A549 (cell line): ENCODE results near the gene TMEM139.

Source experiments
- CBX8 ChIP-seq: fragments of 200-600 bp; sonication (generic); IDR thresholded peaks from 2 replicates; pipeline ENCODE4 v1.6.1; 2016
- CEBPB ChIP-seq, 2 experiments: fragments of >200 bp in 1 of 2; sonication (Bioruptor Twin) in 1 of 2; formaldehyde crosslinking in 1 of 2; IDR thresholded peaks; 2 replicates each; pipeline ENCODE4 v1.6.1; 2012 to 2016
- CHD2 ChIP-seq: fragments of 150-350 bp; IDR thresholded peaks from 2 replicates; pipeline ENCODE4 v1.6.1; 2014; ENCODE audit warnings: low read length; ENCODE audit not compliant: partially characterized antibody
- KDM1A ChIP-seq: fragments of 200-600 bp; sonication (generic); IDR thresholded peaks from 2 replicates; pipeline ENCODE4 v1.6.1; 2016; ENCODE audit warnings: low read depth, mild to moderate bottlenecking
- MYC ChIP-seq: IDR thresholded peaks from 2 replicates; pipeline ENCODE4 v1.6.1; 2012; ENCODE audit warnings: mild to moderate bottlenecking, inconsistent platforms, low read length, improper control_type of control experiment, borderline replicate concordance
- PHF8 ChIP-seq: fragments of 200-600 bp; sonication (generic); IDR thresholded peaks from 2 replicates; pipeline ENCODE4 v1.6.1; 2016; ENCODE audit warnings: low read depth, mild to moderate bottlenecking, antibody characterized with exemption, moderate library complexity, borderline replicate concordance
- POLR2A ChIP-seq: IDR thresholded peaks from 2 replicates; pipeline ENCODE4 v1.6.1; 2012; ENCODE audit warnings: mild to moderate bottlenecking, low read length
- ZFP36 ChIP-seq: fragments of 450-650 bp; IDR thresholded peaks from 2 replicates; pipeline ENCODE4 v1.6.1; 2014; ENCODE audit warnings: borderline replicate concordance; ENCODE audit not compliant: partially characterized antibody
- TF ChIP-seq, protein P1 (sequence below): fragments of 200-600 bp; sonication (generic); IDR thresholded peaks from 2 replicates; pipeline ENCODE4 v1.6.1; 2016; ENCODE audit warnings: antibody characterized with exemption, mild to moderate bottlenecking, moderate library complexity
- TF ChIP-seq, protein P2 (sequence below): fragments of >200 bp; sonication (Bioruptor Twin); formaldehyde crosslinking; IDR thresholded peaks from 3 replicates; pipeline ENCODE4 v1.5.1; 2016

DNA sequence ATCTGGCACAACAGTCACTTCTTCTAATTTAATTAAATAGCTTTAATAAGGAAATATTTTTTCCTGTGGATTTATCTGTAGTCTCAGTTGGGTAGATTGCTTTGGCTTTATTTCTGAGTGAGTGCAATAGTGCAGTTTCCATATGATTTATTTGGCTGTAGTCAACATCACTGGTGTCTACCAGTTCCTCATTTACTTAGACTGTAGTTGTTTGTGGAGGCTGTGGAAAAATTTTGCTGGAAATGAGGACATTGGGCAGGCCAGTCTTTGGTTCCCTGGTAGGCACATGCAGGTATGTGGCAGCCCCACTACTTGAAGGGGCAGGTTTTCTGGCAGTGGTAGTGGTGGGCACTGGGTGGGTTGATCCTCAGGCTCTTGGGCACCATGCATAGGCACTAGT, 47.4 kb upstream of the TMEM139 start:
- TF ChIP-seq CBX8, result no peak
- TF ChIP-seq, protein P1, sequence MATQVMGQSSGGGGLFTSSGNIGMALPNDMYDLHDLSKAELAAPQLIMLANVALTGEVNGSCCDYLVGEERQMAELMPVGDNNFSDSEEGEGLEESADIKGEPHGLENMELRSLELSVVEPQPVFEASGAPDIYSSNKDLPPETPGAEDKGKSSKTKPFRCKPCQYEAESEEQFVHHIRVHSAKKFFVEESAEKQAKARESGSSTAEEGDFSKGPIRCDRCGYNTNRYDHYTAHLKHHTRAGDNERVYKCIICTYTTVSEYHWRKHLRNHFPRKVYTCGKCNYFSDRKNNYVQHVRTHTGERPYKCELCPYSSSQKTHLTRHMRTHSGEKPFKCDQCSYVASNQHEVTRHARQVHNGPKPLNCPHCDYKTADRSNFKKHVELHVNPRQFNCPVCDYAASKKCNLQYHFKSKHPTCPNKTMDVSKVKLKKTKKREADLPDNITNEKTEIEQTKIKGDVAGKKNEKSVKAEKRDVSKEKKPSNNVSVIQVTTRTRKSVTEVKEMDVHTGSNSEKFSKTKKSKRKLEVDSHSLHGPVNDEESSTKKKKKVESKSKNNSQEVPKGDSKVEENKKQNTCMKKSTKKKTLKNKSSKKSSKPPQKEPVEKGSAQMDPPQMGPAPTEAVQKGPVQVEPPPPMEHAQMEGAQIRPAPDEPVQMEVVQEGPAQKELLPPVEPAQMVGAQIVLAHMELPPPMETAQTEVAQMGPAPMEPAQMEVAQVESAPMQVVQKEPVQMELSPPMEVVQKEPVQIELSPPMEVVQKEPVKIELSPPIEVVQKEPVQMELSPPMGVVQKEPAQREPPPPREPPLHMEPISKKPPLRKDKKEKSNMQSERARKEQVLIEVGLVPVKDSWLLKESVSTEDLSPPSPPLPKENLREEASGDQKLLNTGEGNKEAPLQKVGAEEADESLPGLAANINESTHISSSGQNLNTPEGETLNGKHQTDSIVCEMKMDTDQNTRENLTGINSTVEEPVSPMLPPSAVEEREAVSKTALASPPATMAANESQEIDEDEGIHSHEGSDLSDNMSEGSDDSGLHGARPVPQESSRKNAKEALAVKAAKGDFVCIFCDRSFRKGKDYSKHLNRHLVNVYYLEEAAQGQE, result no peak
- no peak for TF ChIP-seq POLR2A
- TF ChIP-seq, protein P2, sequence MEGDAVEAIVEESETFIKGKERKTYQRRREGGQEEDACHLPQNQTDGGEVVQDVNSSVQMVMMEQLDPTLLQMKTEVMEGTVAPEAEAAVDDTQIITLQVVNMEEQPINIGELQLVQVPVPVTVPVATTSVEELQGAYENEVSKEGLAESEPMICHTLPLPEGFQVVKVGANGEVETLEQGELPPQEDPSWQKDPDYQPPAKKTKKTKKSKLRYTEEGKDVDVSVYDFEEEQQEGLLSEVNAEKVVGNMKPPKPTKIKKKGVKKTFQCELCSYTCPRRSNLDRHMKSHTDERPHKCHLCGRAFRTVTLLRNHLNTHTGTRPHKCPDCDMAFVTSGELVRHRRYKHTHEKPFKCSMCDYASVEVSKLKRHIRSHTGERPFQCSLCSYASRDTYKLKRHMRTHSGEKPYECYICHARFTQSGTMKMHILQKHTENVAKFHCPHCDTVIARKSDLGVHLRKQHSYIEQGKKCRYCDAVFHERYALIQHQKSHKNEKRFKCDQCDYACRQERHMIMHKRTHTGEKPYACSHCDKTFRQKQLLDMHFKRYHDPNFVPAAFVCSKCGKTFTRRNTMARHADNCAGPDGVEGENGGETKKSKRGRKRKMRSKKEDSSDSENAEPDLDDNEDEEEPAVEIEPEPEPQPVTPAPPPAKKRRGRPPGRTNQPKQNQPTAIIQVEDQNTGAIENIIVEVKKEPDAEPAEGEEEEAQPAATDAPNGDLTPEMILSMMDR, result no peak
- TF ChIP-seq CHD2, result no peak
- no peak for TF ChIP-seq MYC
- TF ChIP-seq KDM1A, result no peak
- no peak for TF ChIP-seq PHF8
- TF ChIP-seq ZFP36, result no peak
- TF ChIP-seq CEBPB (IDR thresholded peaks at IDR 0.05), result no peak
